ENCODE measurements around the gene SACM1L.

SACM1L gene

GRCh38 chr3:45688882-45689786 is at the start of gene SACM1L:
SACM1L (plus strand) TSS chr3:45689396; CDS start chr3:45689466, 70 bp downstream.
- ChIA-PET CTCF (interaction anchor here (0.5 to 1.7 kb wide), 5 partner anchors 11 to 1788 kb away, joined by 3 to 4 read pairs (median 3); no protein-coding TSS in a partner anchor), POLR2A (interaction anchor here (0.8 to 1.7 kb wide), 4 partner anchors 12 to 94 kb away, joined by 3 read pairs; partner anchors contain the start of gene LIMD1)
- no peaks in the 10 kb centered on the region for H3K4me1 ChIP-seq (ENCODE audit: control insufficient read depth, insufficient read depth, low read length)
- peaks cover 0 to 21% of the 10 kb centered on the region in 2 experiments; a peak in 1 of 3 replicates for H3K36me3 ChIP-seq (ENCODE audit: control insufficient read depth in 2 of 2, insufficient read depth in 1 of 2, low read length in 2 of 2)
- peak within 1 kb of the TSS; percentile 88 for H3K27ac ChIP-seq (ENCODE audit: extremely low read depth, low read depth, low read length)
- peak within 1 kb of the TSS; percentile 92 for H3K4me3 ChIP-seq (ENCODE audit: low read depth, low read length)
- H3K9me3 ChIP-seq (ENCODE audit: control insufficient read depth, insufficient read depth, low read depth, low read length): no peaks in the 10 kb centered on the region
- no peak; the same call in 1 of the 2 replicates for TF ChIP-seq ZNF558 (tag by site-specific recombination; IDR thresholded peaks at IDR 0.05)
- peak; percentile 74; the same call in 1 of the 2 replicates for TF ChIP-seq ZNF501 (tag by site-specific recombination; IDR thresholded peaks at IDR 0.05)
- no peak for TF ChIP-seq ZNF768 (tag by site-specific recombination; IDR thresholded peaks at IDR 0.05)
- peak; percentile 62; the same call in 1 of the 2 replicates for TF ChIP-seq KLF10 (tag by site-specific recombination; IDR thresholded peaks at IDR 0.05)
- TF ChIP-seq ZFP37 (tag by site-specific recombination; IDR thresholded peaks at IDR 0.05): peak; percentile 70; the same call in 1 of the 2 replicates
- no peak for TF ChIP-seq HOXD13 (CRISPR knock-in tag; IDR thresholded peaks at IDR 0.05; ENCODE audit: borderline replicate concordance)
- TF ChIP-seq ZNF148 (tag by site-specific recombination; IDR thresholded peaks at IDR 0.05; ENCODE audit: borderline replicate concordance): no peak; the same call in 1 of the 2 replicates
- TF ChIP-seq ZNF785 (tag by site-specific recombination; IDR thresholded peaks at IDR 0.05): no peak
- peak; percentile 42; the same call in 1 of the 2 replicates for TF ChIP-seq ZBTB8A (tag by site-specific recombination; IDR thresholded peaks at IDR 0.05)
- no peak; the same call in 1 of the 2 replicates for TF ChIP-seq KLF1 (tag by site-specific recombination; IDR thresholded peaks at IDR 0.05)
- TF ChIP-seq ZNF530 (tag by site-specific recombination; IDR thresholded peaks at IDR 0.05; ENCODE audit: low read depth): no peak
- peak; percentile 84 for TF ChIP-seq ZBTB26 (tag by site-specific recombination; optimal IDR thresholded peaks at IDR 0.05)
- TF ChIP-seq ZNF175 (tag by site-specific recombination; IDR thresholded peaks at IDR 0.05): no peak
- peak; percentile 32; the same call in 1 of the 2 replicates for TF ChIP-seq ZNF335 (tag by site-specific recombination; conservative IDR thresholded peaks at IDR 0.05)
- TF ChIP-seq ZNF629 (tag by site-specific recombination; IDR thresholded peaks at IDR 0.05): peak; percentile 92
- no peak for TF ChIP-seq ZNF626 (tag by site-specific recombination; IDR thresholded peaks at IDR 0.05)
- TF ChIP-seq PRDM1 (tag by site-specific recombination; IDR thresholded peaks at IDR 0.05): peak; percentile 87
- no peak for TF ChIP-seq ZFP3 (tag by site-specific recombination; IDR thresholded peaks at IDR 0.05; ENCODE audit: low read depth)
- TF ChIP-seq ZIC2 (tag by site-specific recombination; IDR thresholded peaks at IDR 0.05): peak; percentile 54
- TF ChIP-seq ZNF174 (tag by site-specific recombination; IDR thresholded peaks at IDR 0.05): no peak
- peak; percentile 96 for TF ChIP-seq SP3 (tag by site-specific recombination; IDR thresholded peaks at IDR 0.05)
- peak; percentile 68 for TF ChIP-seq ZNF704 (tag by site-specific recombination; IDR thresholded peaks at IDR 0.05)
- no peak for TF ChIP-seq ZBTB7A (tag by site-specific recombination; IDR thresholded peaks at IDR 0.05; ENCODE audit: low read depth)
- peak; percentile 91; the same call in 1 of the 2 replicates for TF ChIP-seq ZNF610 (tag by site-specific recombination; IDR thresholded peaks at IDR 0.05; ENCODE audit: borderline replicate concordance)
- no peak for TF ChIP-seq ZNF707 (tag by site-specific recombination; IDR thresholded peaks at IDR 0.05)
- TF ChIP-seq ZNF677 (tag by site-specific recombination; IDR thresholded peaks at IDR 0.05): no peak
- TF ChIP-seq ZNF488 (tag by site-specific recombination; IDR thresholded peaks at IDR 0.05): no peak
- no peak for TF ChIP-seq ZNF777 (tag by site-specific recombination; IDR thresholded peaks at IDR 0.05; ENCODE audit: borderline replicate concordance)
- TF ChIP-seq ZBTB21 (tag by site-specific recombination; IDR thresholded peaks at IDR 0.05): peak; percentile 67
- TF ChIP-seq PRDM4 (tag by site-specific recombination; IDR thresholded peaks at IDR 0.05): no peak

Measured in HEK293 (cell line).